GM18502 (cell line): Measurements from ENCODE around the gene PRSS50.
"Not testable (repeated sequence)": the region's sequence is repeated elsewhere in the genome, so short reads cannot be mapped to it uniquely, and the experiment has no call there.

Source experiments
- ATAC-seq: cut with Tn5 transposase; IDR thresholded peaks from one replicate; pipeline ENCODE4 v1.9.1; 2021; ENCODE audit warnings: mild to moderate bottlenecking; ENCODE audit not compliant: unreplicated experiment, poor library complexity

Gene PRSS50, protein sequence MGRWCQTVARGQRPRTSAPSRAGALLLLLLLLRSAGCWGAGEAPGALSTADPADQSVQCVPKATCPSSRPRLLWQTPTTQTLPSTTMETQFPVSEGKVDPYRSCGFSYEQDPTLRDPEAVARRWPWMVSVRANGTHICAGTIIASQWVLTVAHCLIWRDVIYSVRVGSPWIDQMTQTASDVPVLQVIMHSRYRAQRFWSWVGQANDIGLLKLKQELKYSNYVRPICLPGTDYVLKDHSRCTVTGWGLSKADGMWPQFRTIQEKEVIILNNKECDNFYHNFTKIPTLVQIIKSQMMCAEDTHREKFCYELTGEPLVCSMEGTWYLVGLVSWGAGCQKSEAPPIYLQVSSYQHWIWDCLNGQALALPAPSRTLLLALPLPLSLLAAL

DNA sequence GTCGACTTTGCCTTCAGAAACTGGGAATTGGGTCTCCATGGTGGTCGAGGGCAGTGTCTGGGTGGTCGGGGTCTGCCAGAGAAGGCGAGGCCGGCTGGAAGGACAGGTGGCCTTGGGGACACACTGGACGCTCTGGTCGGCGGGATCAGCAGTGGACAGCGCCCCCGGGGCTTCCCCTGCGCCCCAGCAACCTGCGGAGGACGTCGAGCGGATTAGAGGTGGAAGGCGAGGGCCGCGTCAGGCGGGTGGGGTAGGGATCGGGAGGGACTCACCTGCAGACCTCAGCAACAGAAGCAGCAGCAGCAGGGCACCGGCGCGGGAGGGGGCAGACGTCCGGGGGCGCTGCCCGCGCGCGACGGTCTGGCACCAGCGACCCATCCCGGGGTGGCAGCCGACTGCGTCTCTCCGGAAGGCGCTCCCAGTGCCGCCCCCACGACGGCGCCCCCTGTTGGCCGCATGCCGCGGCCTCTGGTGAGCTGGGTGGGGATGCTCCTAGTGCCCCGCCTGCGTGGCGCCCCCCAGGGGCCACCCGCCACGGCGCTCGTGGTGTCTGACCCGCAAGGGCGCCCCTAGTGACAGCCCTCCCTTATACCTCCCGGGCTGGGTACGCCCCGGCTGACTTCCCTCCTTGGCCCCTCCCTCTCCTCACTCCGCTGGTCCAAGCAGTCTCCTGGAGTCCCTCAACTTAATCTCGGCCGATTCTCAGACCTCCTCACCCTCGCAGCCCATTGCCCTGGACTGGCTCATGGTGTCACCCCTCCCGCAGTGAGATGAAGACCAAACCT lies at the start of gene PRSS50:
PRSS50 (minus strand) TSS at position 423 of the 785 bp plus-strand sequence; CDS start at position 378, 45 bp downstream.
- ATAC-seq, result no peak

DNA sequence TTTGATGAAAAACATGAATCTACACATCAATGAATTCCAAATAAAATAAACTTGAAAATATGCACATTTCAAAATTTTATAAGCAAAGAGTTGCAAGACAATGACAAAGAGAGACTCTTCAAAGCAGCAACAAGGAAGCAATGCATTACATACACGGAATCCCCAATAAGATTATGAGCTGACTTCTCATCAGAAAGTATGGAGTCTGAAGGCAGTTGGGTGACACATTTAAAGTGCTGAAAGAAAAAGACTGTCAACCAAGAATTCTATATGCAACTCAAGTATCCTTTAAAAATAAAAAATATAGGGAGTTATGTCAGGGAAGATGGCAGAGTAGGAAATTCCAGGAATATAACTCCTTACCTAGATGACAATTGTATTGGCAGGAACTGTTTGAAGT lies 46.5 kb upstream of the PRSS50 start:
- no peak for ATAC-seq

DNA sequence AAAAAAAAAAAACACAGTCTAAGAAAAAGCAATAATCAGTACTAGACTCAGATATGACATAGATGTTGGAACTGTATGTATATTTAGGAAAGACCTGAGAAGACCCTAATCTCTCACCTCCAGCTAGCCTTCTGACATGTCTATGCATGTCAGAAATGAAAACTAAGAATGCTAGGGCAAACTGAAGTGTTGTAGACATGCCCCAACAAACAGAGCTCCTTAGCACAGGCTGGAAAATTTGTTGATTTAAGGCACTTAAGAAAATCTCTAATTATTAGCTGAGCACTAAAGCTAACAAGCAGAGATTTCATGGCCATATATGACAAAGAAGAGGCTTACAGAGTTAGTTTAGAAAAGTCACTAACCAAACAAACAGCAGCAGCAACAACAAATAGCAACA lies 45.5 kb upstream of the PRSS50 start:
- ATAC-seq, result no peak

DNA sequence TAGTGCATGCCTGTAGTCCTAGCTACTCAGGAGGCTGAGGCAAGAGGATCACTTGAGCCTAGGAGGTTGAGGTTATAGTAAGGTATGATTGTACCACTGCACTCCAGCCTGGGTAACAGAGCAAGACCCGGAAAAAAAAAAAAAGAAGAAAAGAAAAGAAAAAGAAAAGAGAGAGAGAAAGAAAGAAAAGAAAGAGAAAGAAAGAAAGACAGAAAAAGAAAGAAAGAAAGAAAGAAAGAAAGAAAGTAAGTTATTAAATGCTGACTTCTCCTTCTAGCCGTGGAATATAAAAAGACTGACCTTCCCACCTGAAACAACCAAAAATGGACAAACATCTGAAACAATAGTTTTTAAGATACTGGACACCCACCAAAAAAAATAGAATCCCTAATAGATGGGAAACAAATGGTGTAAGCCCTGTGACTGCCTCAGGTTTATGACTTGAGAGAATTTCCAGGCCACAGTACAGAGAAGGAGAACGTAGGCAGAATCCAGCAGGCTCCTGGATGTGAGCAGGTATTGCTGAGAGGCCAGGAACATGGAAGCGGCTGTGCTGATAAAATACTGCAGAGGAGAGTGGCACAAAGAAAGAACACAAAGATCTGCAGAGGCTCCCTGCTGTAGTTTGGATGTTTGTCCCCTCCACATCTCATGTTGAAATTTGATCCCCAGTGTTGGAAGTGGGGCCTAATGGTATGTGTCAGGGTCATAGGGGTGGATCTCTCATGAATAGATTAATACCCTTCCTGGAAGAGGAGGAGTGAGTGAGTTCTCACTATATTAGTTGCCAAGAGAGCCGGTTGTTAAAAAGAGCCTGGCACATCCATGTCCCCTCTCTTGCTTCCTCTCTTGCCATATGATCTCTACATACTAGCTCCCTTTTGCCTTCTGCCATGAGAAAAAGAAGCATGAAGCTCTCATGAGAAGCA lies 41.8 kb upstream of the PRSS50 start:
- no peak for ATAC-seq

DNA sequence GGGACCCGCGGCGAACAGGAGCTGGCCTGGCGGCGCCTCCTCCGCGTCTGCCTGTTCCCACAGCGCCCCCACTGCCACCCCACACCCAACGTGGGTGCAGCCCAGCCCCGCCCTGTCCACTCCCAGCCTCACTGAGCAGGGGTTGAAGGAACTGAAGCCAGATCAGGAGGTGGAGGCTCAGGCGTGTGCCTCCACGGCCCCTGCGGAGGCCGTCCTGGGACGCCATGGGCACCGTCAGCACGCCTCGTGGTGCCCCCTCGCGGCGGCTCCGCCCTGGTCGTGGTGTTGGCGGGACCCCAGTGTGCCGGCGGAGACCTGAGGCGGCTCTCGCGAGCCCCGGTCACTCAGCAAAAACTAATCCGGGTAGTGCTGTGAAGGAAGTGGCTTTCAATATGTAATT lies 39.0 kb upstream of the PRSS50 start:
- no peak for ATAC-seq

DNA sequence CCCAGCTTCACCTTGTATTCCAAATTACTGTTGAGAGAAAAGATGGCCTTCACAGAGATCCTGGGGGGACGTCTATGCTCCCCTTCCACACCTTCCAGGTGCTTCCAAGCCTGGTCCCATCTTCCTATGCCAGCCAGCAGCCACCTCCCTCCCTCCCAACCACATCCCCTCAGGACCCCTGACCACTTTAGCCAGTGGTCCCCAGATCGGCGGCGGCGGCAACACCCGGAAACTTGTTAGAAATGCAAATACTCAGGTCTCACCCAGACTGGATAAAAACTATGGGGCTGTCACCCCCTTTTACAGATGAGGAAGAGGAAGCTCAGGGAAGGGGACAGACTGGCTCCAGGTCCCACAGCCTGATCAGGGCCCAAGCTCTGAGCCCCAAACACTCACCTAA lies 38.0 kb upstream of the PRSS50 start:
- ATAC-seq, result no peak

DNA sequence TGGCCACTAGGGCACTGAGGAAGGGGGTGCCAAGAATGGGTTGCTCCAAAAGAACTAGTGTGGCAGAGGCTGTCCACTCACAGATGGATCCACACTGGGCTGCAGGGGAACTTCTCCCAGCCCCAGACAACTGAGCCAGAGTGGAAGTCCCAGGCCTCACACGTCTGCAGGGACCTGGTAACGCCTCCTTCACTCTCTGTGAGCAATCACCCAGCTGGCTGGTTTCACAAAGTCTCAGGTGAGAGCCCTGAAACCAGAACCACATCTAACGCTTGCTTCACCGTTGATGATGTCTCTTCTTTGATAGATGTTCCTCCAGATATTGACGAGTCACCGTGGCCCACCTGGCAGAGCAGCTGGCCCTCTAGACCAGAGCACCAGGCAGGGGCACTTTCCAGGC lies 35.5 kb upstream of the PRSS50 start:
- not testable (repeated sequence) for ATAC-seq

DNA sequence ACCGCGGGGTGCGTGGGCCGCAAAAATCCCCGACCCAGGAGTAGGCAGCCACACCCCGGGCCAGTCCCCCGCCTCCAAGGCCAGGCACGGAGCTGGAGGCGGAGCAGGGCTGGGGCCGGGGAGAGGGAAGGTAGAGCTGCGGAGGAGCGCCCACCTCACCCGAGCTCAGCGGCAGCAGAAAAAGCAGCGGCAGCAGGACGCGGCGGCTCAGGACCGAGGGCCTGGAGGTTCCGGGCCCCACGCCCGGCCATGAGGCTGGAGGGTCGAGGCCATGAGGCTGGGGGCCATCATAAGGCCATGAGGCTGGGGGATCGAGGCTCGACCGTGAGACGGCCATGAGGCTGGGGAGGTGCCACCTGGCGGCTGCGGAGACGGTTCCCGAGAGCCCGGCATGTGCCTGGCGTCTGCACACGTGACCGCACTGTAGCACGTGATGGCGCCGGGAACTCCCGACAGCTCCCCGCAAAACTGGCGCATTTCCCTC lies 32.9 kb upstream of the PRSS50 start:
- no peak for ATAC-seq

DNA sequence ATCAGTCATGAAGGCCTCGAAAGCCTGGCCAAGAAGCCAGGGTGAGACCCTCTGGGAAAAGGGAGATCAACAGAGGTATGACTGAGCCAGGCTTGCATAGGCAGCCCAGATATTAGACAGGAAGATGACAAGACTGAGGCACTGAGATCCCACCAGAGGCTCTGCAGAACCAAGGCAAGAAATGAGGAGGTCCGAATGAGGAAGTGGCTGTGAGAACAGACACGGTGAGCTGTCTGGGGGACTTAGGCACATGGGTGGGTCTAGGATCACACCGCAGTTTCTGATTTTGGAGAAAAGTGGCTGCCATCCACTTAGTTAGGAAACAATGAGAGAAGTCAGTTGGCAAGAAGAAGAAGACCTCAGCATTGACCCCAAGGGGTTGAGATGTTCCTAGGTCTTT lies 31.5 kb upstream of the PRSS50 start:
- ATAC-seq, result no peak

DNA sequence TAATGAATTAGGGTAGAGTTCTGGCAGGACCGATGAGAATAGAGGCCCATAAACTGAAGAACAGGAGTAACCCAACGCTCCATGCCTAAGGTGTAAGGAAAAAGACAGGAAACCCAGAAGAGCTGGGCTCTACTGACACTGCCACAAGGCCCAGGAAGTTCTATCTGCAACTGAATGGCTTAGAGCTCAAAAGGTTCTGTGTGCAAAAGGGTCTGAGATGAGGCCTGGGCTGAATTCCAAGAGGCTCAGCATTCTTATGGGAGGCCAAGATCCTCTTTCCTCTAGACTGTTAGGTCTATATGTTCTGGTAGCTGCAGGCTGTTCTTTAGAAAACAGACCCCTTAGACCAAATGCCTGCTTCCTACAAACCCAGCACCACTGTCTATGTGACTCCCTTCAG lies 30.5 kb upstream of the PRSS50 start:
- ATAC-seq, result no peak

DNA sequence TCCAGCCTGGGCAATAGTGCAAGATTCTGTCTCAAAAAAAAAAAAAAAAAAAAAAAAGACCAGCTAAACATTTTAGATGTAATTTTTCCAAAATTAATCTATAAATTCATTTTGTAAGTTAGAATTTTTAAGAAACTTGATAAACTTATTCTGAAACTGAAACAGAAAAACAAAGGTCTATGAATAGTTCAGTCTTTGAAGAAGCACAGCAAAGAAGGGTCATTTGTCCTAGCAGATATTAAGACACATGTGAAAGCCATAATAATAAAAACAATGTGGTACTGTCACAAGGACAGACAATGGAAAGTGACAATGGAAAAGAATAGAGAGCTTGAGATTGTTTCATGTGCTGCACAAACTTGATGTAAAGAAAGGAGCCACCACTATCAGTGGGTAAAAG lies 29.0 kb upstream of the PRSS50 start:
- no peak for ATAC-seq

DNA sequence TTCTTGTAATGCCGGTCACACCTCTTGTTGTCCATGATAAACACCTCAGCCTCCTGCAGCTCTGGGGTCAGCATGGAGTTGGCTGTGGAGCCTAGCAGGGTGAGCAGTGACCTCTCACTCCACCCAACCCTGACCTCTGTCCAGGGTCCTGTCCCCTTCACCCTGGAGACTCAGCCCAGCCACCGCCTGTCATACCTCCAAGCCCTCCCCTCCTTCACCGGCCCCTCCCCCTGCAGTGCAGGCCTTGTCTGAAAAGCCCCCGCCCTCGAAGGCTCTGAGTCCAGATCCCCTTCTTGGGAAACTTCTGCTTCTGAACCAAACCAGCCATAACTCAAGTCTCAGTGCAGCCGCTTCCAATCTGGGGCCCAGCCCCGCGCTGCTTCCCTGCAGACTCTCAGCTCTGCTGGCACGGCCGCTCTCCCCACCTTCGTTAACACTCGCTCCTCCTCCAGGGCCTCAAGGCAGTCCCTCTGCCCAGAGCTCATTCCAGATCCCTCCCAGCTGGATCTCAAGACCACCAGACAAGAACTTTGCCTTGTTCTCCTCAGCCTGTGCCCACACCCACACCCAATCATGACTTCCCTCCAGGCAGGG lies 25.4 kb upstream of the PRSS50 start:
- no peak for ATAC-seq

DNA sequence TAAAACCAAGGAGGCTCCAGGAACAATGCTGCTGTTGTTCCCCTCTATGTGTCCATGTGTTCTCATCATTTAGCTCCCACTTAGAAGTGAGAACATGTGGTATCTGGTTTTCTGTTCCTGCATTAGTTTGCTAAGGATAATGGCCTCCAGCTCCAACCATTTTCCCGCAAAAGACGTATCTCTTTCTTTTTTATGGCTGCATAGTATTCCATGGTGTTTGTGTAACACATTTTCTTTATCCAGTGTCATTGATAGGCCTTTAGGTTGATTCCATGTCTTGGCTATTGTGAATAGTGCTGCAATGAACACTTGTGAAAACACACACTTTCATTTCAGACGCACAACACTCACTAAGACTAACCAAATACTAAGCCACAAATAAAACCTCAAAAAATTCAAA lies 21.9 kb upstream of the PRSS50 start:
- not testable (repeated sequence) for ATAC-seq

DNA sequence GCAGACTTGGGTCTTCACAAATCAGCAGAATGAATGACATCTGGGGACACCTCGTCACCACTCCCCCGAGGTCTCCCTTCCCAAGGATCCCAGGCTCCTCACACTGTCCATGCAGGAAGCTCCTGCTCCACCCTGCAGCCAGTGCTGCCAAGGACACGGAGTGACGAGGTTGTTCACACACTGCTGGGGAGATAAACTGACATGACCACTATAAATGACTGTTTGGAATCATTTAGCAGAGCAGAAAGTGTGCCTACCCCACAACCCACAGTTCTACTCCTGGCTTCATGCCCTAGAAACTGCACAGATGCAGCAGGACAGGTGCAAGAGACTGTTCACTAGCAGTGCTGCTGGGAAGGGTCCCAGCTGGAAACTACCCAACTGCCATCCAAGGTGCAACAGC lies 19.7 kb upstream of the PRSS50 start:
- no peak for ATAC-seq

DNA sequence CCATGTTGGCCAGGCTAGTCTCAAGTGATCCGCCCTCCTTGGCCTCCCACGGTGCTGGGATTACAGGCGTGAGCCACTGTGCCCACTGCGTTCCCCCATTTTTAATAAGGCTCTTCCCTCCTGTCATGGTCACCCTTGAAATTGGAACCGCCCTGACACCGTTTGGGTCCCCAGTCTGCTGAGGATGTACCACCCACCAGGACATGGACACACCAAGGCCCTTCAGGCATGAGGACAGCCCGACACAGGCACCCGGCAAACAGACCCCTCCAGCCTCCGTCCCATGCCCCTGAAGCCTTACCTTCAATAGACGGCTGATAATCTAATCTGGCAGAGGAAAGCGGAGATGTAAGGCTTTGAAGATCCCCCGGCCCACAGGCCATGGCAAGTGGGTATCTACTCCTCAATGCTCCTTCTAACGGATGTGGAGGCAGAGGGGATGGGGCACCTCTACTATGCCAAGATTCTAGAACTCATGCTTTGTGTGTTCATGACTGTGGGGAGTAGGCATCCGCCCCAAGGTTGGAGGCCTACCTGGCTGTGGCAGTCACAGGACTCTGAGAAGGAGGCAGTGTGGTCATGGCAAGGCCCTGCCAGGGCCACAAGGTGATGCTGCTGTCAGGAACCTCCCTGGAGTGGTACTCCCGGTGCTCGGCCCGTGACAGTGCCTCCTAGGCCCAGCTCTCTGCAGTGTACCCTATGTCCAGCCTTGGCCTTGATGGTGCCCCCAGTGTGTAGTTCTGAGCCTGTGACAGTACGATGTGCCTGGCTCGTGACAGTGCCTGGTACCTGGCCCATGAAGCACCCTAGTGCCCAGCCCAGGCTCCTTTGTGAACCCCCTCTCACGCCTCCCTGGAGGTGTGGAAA lies 18.6 kb upstream of the PRSS50 start:
- ATAC-seq, result no peak

DNA sequence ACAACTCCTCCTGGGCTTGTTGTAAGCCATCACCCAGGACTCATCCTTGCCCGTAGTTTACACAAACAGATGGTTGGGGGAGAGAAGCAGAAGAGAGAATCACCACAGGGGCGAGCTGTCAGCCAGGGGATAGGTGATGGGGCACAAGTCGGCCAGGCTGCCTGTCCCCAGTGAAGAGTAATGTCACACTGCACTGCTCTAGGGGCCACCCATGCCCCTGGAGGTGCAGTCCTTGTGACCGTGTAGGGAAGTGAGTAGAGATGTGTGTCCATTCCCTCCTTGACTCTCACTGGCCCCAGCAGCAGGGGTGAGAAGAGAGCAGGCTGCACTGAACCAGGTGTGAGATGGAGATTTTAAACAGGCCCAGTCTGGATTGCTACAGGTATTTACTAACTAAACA lies 17.1 kb upstream of the PRSS50 start:
- ATAC-seq, result no peak

DNA sequence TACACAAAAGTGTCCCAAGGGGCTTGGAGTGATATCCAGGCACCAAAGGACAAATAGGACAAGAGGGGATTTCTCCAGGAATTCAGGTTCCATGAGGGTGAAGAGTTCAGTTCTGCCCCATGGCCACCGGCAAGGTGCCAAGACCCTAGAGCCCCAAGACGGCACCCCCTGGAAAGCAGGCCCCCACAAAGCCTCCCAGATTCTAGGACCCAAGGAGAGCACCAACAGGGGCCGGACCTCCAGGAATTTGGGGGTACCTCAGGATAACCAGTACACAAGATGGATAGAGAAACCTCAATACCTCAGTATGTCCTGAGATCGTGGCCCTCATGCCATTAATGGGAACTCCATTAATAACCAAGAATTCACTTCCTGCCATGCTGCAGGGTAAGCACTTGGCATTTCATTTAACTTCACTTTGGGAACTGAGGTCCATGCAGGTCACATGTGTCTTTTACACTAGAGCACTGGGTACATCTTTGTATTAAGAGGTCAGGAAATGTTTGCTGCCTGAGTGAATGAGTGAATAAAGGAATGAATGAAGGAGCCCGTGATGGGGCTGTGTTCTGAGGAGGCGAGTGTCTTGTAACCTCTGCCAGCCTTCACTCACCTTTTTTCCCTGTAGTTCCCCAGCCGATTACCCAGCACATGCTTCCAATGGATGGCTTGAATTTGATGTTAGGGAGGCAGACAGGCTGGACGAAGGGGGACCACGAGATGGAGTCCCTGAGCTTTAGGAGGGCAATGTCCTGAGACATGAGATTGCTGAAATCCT lies 15.5 kb upstream of the PRSS50 start:
- ATAC-seq, result no peak

DNA sequence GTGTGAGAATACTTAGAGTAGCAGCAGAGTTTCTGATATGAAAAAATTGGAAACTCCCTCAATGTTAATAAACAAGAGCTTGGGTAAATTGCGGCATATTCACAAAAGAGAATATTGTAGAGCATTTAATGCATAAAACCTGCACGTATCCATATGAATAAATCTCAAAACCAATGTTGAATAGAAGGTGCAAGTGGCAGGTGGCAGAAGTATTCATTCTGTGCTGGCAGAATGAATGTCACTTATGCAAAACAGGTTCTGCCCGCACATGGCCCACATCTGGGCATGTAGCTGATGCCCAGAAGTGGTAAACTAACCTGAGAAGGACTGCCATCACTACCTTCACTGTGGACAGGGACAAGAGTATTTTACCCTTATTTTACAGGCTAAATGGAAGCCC lies 14.1 kb upstream of the PRSS50 start:
- ATAC-seq, result no peak
